Keratinocyte (primary cell): ENCODE measurements around the gene NT5DC4. TPM values are rescaled to one million over a fixed set of nuclear protein-coding genes. Genes with fewer than 3 reads are reported as not detected.

ENCODE experiments used
- DNase-seq: peaks from one replicate; pipeline ENCODE4 v3.0.0-alpha.2; 2011; ENCODE audit warnings: low read depth, missing footprints, low spot score
- FAIRE-seq: peaks from 2 replicates; lab custom pipeline; 2011; peaks lifted over from hg19 to GRCh38; lab: Jason Lieb, UNC
- H2AFZ ChIP-seq: 2 replicates; pipeline ENCODE4 v1.6.0; 2012; ENCODE audit warnings: low read length, control low read depth, inconsistent platforms; ENCODE audit not compliant: control insufficient read depth
- H3K27ac ChIP-seq: 2 replicates; pipeline ENCODE4 v1.5.1; 2011; ENCODE audit warnings: low read length; ENCODE audit not compliant: control insufficient read depth, insufficient read depth
- H3K27me3 ChIP-seq: 3 replicates; pipeline ENCODE4 v1.6.0; 2011; ENCODE audit warnings: low read length; ENCODE audit not compliant: control insufficient read depth, insufficient read depth; ENCODE audit errors: extremely low read depth
- H3K36me3 ChIP-seq, 2 experiments: 2 replicates in 1 of 2; 3 replicates in 1 of 2; pipeline ENCODE4 v1.5.1; 2011; ENCODE audit warnings: low read length in 2 of 2, mild to moderate bottlenecking in 1 of 2; ENCODE audit not compliant: control insufficient read depth in 2 of 2, insufficient read depth in 2 of 2; ENCODE audit errors: extremely low read depth in 1 of 2
- H3K4me1 ChIP-seq: 3 replicates; pipeline ENCODE4 v1.5.1; 2011; ENCODE audit warnings: low read length; ENCODE audit not compliant: control insufficient read depth, insufficient read depth; ENCODE audit errors: extremely low read depth
- H3K4me2 ChIP-seq: 3 replicates; pipeline ENCODE4 v1.6.0; 2011; ENCODE audit warnings: low read depth, low read length; ENCODE audit not compliant: control insufficient read depth, insufficient read depth; ENCODE audit errors: extremely low read depth
- H3K4me3 ChIP-seq, 3 experiments: fragments of 200-600 bp in 1 of 3; sonication (generic) in 1 of 3; 2 replicates in 2 of 3; 3 replicates in 1 of 3; pipeline ENCODE4 v1.5.1; 2011 to 2016; ENCODE audit warnings: low read length in 3 of 3, mild to moderate bottlenecking in 3 of 3, control low read depth in 2 of 3, inconsistent platforms in 1 of 3, low read depth in 1 of 3, mixed read lengths in 1 of 3, mixed run types in 1 of 3, moderate library complexity in 1 of 3; ENCODE audit not compliant: control insufficient read depth in 2 of 3, insufficient read depth in 2 of 3; ENCODE audit errors: extremely low read depth in 1 of 3
- H3K79me2 ChIP-seq: 2 replicates; pipeline ENCODE4 v1.6.0; 2012; ENCODE audit warnings: low read length; ENCODE audit not compliant: control insufficient read depth, insufficient read depth
- H3K9ac ChIP-seq: 3 replicates; pipeline ENCODE4 v1.6.0; 2011; ENCODE audit warnings: low read length; ENCODE audit not compliant: control insufficient read depth, insufficient read depth; ENCODE audit errors: extremely low read depth
- H3K9me1 ChIP-seq: 3 replicates; pipeline ENCODE4 v1.6.0; 2011; ENCODE audit warnings: low read length; ENCODE audit not compliant: control insufficient read depth, insufficient read depth; ENCODE audit errors: extremely low read depth
- H3K9me3 ChIP-seq: 2 replicates; pipeline ENCODE4 v1.5.1; 2012; ENCODE audit warnings: low read depth, low read length; ENCODE audit not compliant: control insufficient read depth
- H4K20me1 ChIP-seq: 3 replicates; pipeline ENCODE4 v1.6.0; 2011; ENCODE audit warnings: low read length; ENCODE audit not compliant: control insufficient read depth, insufficient read depth; ENCODE audit errors: extremely low read depth
- EZH2 ChIP-seq: IDR thresholded peaks from one replicate; pipeline ENCODE4 v1.6.1; 2012; ENCODE audit warnings: inconsistent platforms, mild to moderate bottlenecking, low read length, moderate library complexity
- dilution Hi-C: fragments of 300-500 bp; cut with MboI; formaldehyde crosslinking; loops from one replicate; pipeline ENCODE4 v1.7.0; 2020; ENCODE audit warnings: low sequenced_read_pairs; ENCODE audit not compliant: extremely low pct_ligation_motif_present
- polyA plus RNA-seq, 5 experiments: library from polyadenylated mRNA; depleted of rRNA in 3 of 5; stranded (reverse) in 3 of 5; stranded (forward) in 1 of 5; unstranded in 1 of 5; fragments of >200 nt; gene quantifications; 1 replicate in 1 of 5; 2 replicates in 3 of 5; 3 replicates in 1 of 5; pipeline versions ENCODE4 v1.2.1 to v1.2.3, GENCODE V29; 2011 to 2012; ENCODE audit warnings: missing spikeins in 2 of 5, low read depth in 1 of 5, low replicate concordance in 1 of 5
- TF ChIP-seq, protein P1 (sequence below), 3 experiments: IDR thresholded peaks in 1 of 3; conservative IDR thresholded peaks in 1 of 3; optimal IDR thresholded peaks in 1 of 3; 2 replicates in 2 of 3; 3 replicates in 1 of 3; pipeline versions ENCODE3 to v1.5.1; 2011; ENCODE audit warnings: low read length in 3 of 3, mild to moderate bottlenecking in 3 of 3, moderate library complexity in 2 of 3, control low read depth in 1 of 3, inconsistent platforms in 1 of 3; ENCODE audit not compliant: insufficient read depth in 2 of 3; ENCODE audit errors: extremely low read depth in 1 of 3

The NT5DC4 gene
- polyA plus RNA-seq, 1 donor (not counting 4 experiments of a cell fraction or from before 2014, with no cell fraction given): 1.00 TPM

DNA sequence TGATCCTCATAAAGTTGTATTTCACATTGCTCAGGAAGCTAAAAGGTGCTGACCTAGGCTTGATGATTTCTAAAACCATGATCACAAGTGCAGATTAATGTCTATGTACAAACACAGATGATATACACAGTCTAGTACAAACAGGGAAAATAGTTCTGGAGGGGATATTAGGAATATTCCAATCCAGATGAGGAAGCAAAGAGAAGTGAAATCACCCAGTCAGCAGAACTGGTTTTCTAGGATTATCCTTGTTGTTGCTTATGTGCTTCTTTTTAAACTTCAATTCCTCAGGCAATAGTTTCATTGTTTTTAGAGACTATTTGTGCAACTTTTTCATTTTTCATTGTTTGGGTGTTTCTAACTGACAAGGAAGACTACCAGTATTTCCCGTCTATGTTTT is 58.8 kb downstream of the NT5DC4 start:
- no peak for FAIRE-seq
- Histone ChIP-seq H4K20me1 (peaks cover 8% of the 10 kb centered on the region), H3K36me3 (peaks cover 48 to 72% of the 10 kb centered on the region in 2 experiments), H3K4me1 (peaks cover 26% of the 10 kb centered on the region), H3K9me3 (no peaks in the 10 kb centered on the region), H3K27ac (no peak overlapping the region), H2AFZ (no peak overlapping the region), H3K4me3 (peak overlapping the region in 1 of 3 experiments; percentile 48), H3K9me1 (peaks cover 2% of the 10 kb centered on the region), H3K4me2 (peak overlapping the region; percentile 22), H3K79me2 (peaks cover 36% of the 10 kb centered on the region), H3K9ac (peak overlapping the region; percentile 0), H3K27me3 (no peaks in the 10 kb centered on the region)
- dilution Hi-C loops: no loop called here
- DNase-seq: no peak
- TF ChIP-seq, protein P1, sequence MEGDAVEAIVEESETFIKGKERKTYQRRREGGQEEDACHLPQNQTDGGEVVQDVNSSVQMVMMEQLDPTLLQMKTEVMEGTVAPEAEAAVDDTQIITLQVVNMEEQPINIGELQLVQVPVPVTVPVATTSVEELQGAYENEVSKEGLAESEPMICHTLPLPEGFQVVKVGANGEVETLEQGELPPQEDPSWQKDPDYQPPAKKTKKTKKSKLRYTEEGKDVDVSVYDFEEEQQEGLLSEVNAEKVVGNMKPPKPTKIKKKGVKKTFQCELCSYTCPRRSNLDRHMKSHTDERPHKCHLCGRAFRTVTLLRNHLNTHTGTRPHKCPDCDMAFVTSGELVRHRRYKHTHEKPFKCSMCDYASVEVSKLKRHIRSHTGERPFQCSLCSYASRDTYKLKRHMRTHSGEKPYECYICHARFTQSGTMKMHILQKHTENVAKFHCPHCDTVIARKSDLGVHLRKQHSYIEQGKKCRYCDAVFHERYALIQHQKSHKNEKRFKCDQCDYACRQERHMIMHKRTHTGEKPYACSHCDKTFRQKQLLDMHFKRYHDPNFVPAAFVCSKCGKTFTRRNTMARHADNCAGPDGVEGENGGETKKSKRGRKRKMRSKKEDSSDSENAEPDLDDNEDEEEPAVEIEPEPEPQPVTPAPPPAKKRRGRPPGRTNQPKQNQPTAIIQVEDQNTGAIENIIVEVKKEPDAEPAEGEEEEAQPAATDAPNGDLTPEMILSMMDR (optimal IDR thresholded peaks at IDR 0.05 in 1 of 3, IDR thresholded peaks at IDR 0.05 in 1 of 3, conservative IDR thresholded peaks at IDR 0.05 in 1 of 3; ENCODE audit: extremely low read depth in 1 of 3, insufficient read depth in 2 of 3, low read length in 3 of 3): no peak
- TF ChIP-seq EZH2: no peak

DNA sequence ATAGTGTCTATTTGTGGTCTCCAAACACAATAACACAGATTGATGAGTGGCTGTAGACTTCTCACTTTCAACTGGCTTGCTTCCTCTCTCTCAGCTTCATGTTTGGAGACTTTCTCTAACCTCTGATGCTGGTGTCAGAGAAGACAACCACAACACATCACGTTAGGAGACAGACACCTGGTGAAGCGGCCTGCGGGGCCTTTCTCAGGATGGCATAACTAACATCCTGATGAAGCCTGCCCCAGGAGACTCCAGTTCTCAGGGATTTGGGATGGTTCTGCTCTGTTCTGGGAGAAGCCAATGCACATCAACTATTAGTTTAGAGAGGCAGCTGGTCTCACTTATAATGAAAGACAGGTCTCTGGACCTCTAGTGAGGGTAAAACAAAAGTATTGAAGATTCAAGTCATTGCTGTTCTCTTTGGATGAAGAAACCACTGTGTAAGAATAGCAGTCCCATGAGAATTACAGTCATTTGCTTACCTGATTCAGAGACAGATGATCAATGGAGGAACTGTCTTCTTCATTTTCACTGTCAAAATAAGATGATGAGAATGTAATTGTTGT is 61.5 kb downstream of the NT5DC4 start:
- Histone ChIP-seq H3K27me3 (no peaks in the 10 kb centered on the region), H3K4me1 (peaks cover 51% of the 10 kb centered on the region), H3K36me3 (peaks cover 36 to 53% of the 10 kb centered on the region in 2 experiments), H3K79me2 (peaks cover 46% of the 10 kb centered on the region), H3K4me2 (peak overlapping the region; percentile 94), H3K9me1 (peaks cover under 1% of the 10 kb centered on the region), H3K4me3 (peak overlapping the region; percentile 70 to 83 (median 79)), H3K27ac (peak overlapping the region; percentile 97), H4K20me1 (peaks cover 6% of the 10 kb centered on the region), H3K9ac (peak overlapping the region; percentile 85), H3K9me3 (no peaks in the 10 kb centered on the region), H2AFZ (no peak overlapping the region)
- dilution Hi-C loops: no loop called here
- peak; percentile 71 for FAIRE-seq
- TF ChIP-seq, protein P1 (optimal IDR thresholded peaks at IDR 0.05 in 1 of 3, IDR thresholded peaks at IDR 0.05 in 1 of 3, conservative IDR thresholded peaks at IDR 0.05 in 1 of 3; ENCODE audit: extremely low read depth in 1 of 3, insufficient read depth in 2 of 3, low read length in 3 of 3): no peak
- TF ChIP-seq EZH2: no peak
- DNase-seq: no peak
